Spleen (tissue), 11 donors: ENCODE data around the gene ROBO1. TPM values are rescaled to one million over a fixed set of nuclear protein-coding genes. Genes with fewer than 3 reads are reported as not detected.

ENCODE experiments used
- DNase-seq: peaks from one replicate; pipeline ENCODE4 v3.0.0-alpha.2; 2020
- H3K27ac ChIP-seq, 8 donors: fragments of 200-600 bp; sonication (generic) in 7 of 8; 1 replicate in 4 of 8; 2 replicates in 4 of 8; pipeline versions ENCODE4 v1.5.0 to v1.8.0; 2016 to 2021; ENCODE audit warnings: inconsistent platforms in 4 of 8, mild to moderate bottlenecking in 4 of 8, moderate library complexity in 1 of 8
- H3K27me3 ChIP-seq, 7 donors: fragments of 200-600 bp; sonication (generic) in 6 of 7; replicated peaks in 1 of 7; 1 replicate in 4 of 7; 2 replicates in 3 of 7; pipeline versions ENCODE4 v1.5.0 to v1.8.0; 2016 to 2021; ENCODE audit warnings: inconsistent platforms in 3 of 7, mild to moderate bottlenecking in 1 of 7
- H3K36me3 ChIP-seq, 6 donors: fragments of 200-600 bp; sonication (generic) in 5 of 6; 1 replicate in 4 of 6; 2 replicates in 2 of 6; pipeline versions ENCODE4 v1.5.0 to v1.8.0; 2016 to 2021; ENCODE audit warnings: inconsistent platforms in 2 of 6
- H3K4me1 ChIP-seq, 6 donors: fragments of 200-600 bp; sonication (generic) in 5 of 6; 1 replicate in 3 of 6; 2 replicates in 3 of 6; pipeline versions ENCODE4 v1.5.0 to v1.8.0; 2016 to 2021; ENCODE audit warnings: inconsistent platforms in 3 of 6
- H3K4me3 ChIP-seq, 8 donors: fragments of 200-600 bp; sonication (generic) in 7 of 8; 1 replicate in 4 of 8; 2 replicates in 4 of 8; pipeline versions ENCODE4 v1.5.0 to v1.8.0; 2016 to 2021; ENCODE audit warnings: inconsistent platforms in 4 of 8, mild to moderate bottlenecking in 4 of 8, moderate library complexity in 2 of 8
- H3K9me3 ChIP-seq, 8 donors: fragments of 200-600 bp; sonication (generic) in 7 of 8; 1 replicate in 4 of 8; 2 replicates in 4 of 8; pipeline versions ENCODE4 v1.5.0 to v1.8.0; 2016 to 2021; ENCODE audit warnings: inconsistent platforms in 4 of 8
- CTCF ChIP-seq, 11 experiments: fragments of 200-600 bp in 7 of 11; fragments of 450-650 bp in 4 of 11; sonication (generic) in 4 of 11; IDR thresholded peaks in 8 of 11; conservative IDR thresholded peaks in 3 of 11; 1 replicate in 7 of 11; 2 replicates in 4 of 11; pipeline versions ENCODE4 v1.4.0 to v1.8.0; 2016 to 2021; ENCODE audit warnings: antibody characterized with exemption in 11 of 11, inconsistent platforms in 4 of 11, mild to moderate bottlenecking in 1 of 11
- POLR2A ChIP-seq, 3 donors: fragments of 450-650 bp; IDR thresholded peaks; one replicate each; pipeline ENCODE4 v1.5.1; 2017; ENCODE audit warnings: antibody characterized with exemption in 3 of 3, mild to moderate bottlenecking in 1 of 3
- POLR2AphosphoS5 ChIP-seq, 3 donors: sonication (generic); formaldehyde crosslinking; IDR thresholded peaks; one replicate each; pipeline ENCODE4 v1.5.1; 2017; ENCODE audit warnings: antibody characterized with exemption in 3 of 3
- WGBS, 5 donors: extraction: QIAGEN DNeasy Blood & Tissue Kit in 3 of 5; methylation state at CpG; one replicate each; pipeline versions ENCODE4 v1.1.5 to v1.1.7; 2013 to 2018; 5-methylcytosine and 5-hydroxymethylcytosine counted together
- intact Hi-C: fragments of 100-400 bp; cut with DNase I; formaldehyde crosslinking; loops from one replicate; pipeline ENCODE4 v1.15.0; 2023; ENCODE audit warnings: low total_unique reads
- polyA plus RNA-seq, 3 donors: library from polyadenylated mRNA; stranded (reverse); fragments of 200-250 nt; gene quantifications; one replicate each; pipeline ENCODE4 v1.2.1, GENCODE V29; 2013
- total RNA-seq, 7 donors: library from RNA; depleted of rRNA in 3 of 7; stranded (reverse); fragments of >200 nt in 3 of 7; fragmentation: NEBNext Ultra II Directional in 4 of 7; extraction: Animal tissue kit (Norgen Biotek cat#: 25700) in 4 of 7; gene quantifications; one replicate each; pipeline versions ENCODE4 v1.1.0 to v1.2.1, GENCODE V29; 2016 to 2021
- donor health status: healthy with polysubstance abuse.
- donor health status: DM: no; HTN: no; CAD: no; lungs with moderate emphysema.
- donor health status: DM: no; HTN: no; CAD: no.
- donor health status: Bipolar disorder and iron deficiency.
- donor health status: healthy.
- donor health status: DM: no; HTN: no; CAD: no.
- donor health status: DM: yes; HTN: yes; CAD: no.

The ROBO1 gene
- total and polyA plus RNA-seq, 10 donors = 3.4 to 37.3 (median 26.0) TPM

- Histone ChIP-seq H3K36me3 (no peaks in the 10 kb centered on the region), H3K9me3 (peaks cover 0 to 3% (median 0%) of the 10 kb centered on the region in 8 donors), H3K4me3 (no peak overlapping the region), H3K27me3 (no peaks in the 10 kb centered on the region), H3K4me1 (no peaks in the 10 kb centered on the region), H3K27ac (no peak overlapping the region)
- DNase-seq = no peak
- intact Hi-C loops = no loop called here
- TF ChIP-seq CTCF (IDR thresholded peaks at IDR 0.05 in 8 of 11, conservative IDR thresholded peaks at IDR 0.05 in 3 of 11) = no peak
- TF ChIP-seq POLR2AphosphoS5 (IDR thresholded peaks at IDR 0.05) = no peak
- TF ChIP-seq POLR2A (IDR thresholded peaks at IDR 0.05) = no peak
- WGBS, 5 donors = 82 to 94% (median 89%) methylated on average over 2 of the region's 2 CpGs
Measured at GRCh38 chr3:78972617-78973301, 795.0 kb downstream of the ROBO1 start.

- Histone ChIP-seq H3K36me3 (no peaks in the 10 kb centered on the region), H3K4me3 (no peak overlapping the region), H3K27ac (no peak overlapping the region), H3K9me3 (peaks cover 0 to 3% (median 0%) of the 10 kb centered on the region in 8 donors), H3K27me3 (no peaks in the 10 kb centered on the region), H3K4me1 (no peaks in the 10 kb centered on the region)
- no peak for TF ChIP-seq POLR2A (IDR thresholded peaks at IDR 0.05)
- TF ChIP-seq CTCF (IDR thresholded peaks at IDR 0.05 in 8 of 11, conservative IDR thresholded peaks at IDR 0.05 in 3 of 11) = no peak
- no peak for TF ChIP-seq POLR2AphosphoS5 (IDR thresholded peaks at IDR 0.05)
- WGBS, 5 donors = 68 to 94% (median 77%) methylated on average over 1 of the region's 1 CpG
- intact Hi-C loops = no loop called here
- no peak for DNase-seq
Measured at GRCh38 chr3:78970656-78971055, 797.1 kb downstream of the ROBO1 start.

GRCh38 chr3:78969483-78969882, 798.3 kb downstream of the ROBO1 start:
- WGBS, 5 donors = 74 to 88% (median 83%) methylated on average over 2 of the region's 2 CpGs
- Histone ChIP-seq H3K4me1 (no peaks in the 10 kb centered on the region), H3K4me3 (no peak overlapping the region), H3K36me3 (no peaks in the 10 kb centered on the region), H3K27ac (no peak overlapping the region), H3K27me3 (no peaks in the 10 kb centered on the region), H3K9me3 (peaks cover 0 to 3% (median 0%) of the 10 kb centered on the region in 8 donors)
- intact Hi-C loops = no loop called here
- TF ChIP-seq POLR2AphosphoS5 (IDR thresholded peaks at IDR 0.05) (no peak), POLR2A (IDR thresholded peaks at IDR 0.05) (no peak), CTCF (IDR thresholded peaks at IDR 0.05 in 8 of 11, conservative IDR thresholded peaks at IDR 0.05 in 3 of 11) (no peak)
- DNase-seq = no peak

GRCh38 chr3:78967061-78967460, 800.7 kb downstream of the ROBO1 start:
- DNase-seq = no peak
- intact Hi-C loops = no loop called here
- Histone ChIP-seq H3K36me3 (no peaks in the 10 kb centered on the region), H3K4me3 (no peak overlapping the region), H3K27ac (no peak overlapping the region), H3K9me3 (peaks cover 0 to 4% (median 0%) of the 10 kb centered on the region in 8 donors), H3K27me3 (no peaks in the 10 kb centered on the region), H3K4me1 (no peaks in the 10 kb centered on the region)
- WGBS, 5 donors = 57 to 82% (median 60%) methylated on average over 1 of the region's 1 CpG
- TF ChIP-seq POLR2A (IDR thresholded peaks at IDR 0.05) (no peak), POLR2AphosphoS5 (IDR thresholded peaks at IDR 0.05) (no peak), CTCF (IDR thresholded peaks at IDR 0.05 in 8 of 11, conservative IDR thresholded peaks at IDR 0.05 in 3 of 11) (no peak)
